Activated T-cell treated with anti-CD3 and anti-CD28 coated beads, Interleukin-2, amount 50 U/mL, for 24 hours (primary cell): Measurements from ENCODE around the gene CYP11A1.
"Not testable (repeated sequence)": the region's sequence is repeated elsewhere in the genome, so short reads cannot be mapped to it uniquely, and the experiment has no call there.

Experiments used
- DNase-seq: peaks from one replicate; pipeline ENCODE4 v3.0.0-alpha.2; 2020
- H3K27ac Mint-ChIP-seq: 2 replicates; pipeline ENCODE4 v1.8.0; 2020; ENCODE audit warnings: mild to moderate bottlenecking, mixed read lengths
- H3K27me3 Mint-ChIP-seq: 2 replicates; pipeline ENCODE4 v1.8.0; 2020; ENCODE audit warnings: mixed read lengths
- H3K36me3 Mint-ChIP-seq: 2 replicates; pipeline ENCODE4 v1.8.0; 2020; ENCODE audit warnings: low read depth, mixed read lengths
- H3K4me1 Mint-ChIP-seq: 2 replicates; pipeline ENCODE4 v1.8.0; 2020; ENCODE audit warnings: low read depth, mixed read lengths
- H3K4me3 Mint-ChIP-seq: 2 replicates; pipeline ENCODE4 v1.8.0; 2020; ENCODE audit warnings: mild to moderate bottlenecking, moderate library complexity, mixed read lengths
- H3K9me3 Mint-ChIP-seq: 2 replicates; pipeline ENCODE4 v1.8.0; 2020; ENCODE audit warnings: mixed read lengths

The CYP11A1 gene

GRCh38 chr15:74364936-74365597 is 2.4 kb downstream of the CYP11A1 start:
- Mint-ChIP-seq H3K4me3 (peak overlapping the region; percentile 55), H3K4me1 (peaks cover 4% of the 10 kb centered on the region), H3K9me3 (no peaks in the 10 kb centered on the region), H3K27me3 (peaks cover 40% of the 10 kb centered on the region), H3K27ac (no peak overlapping the region), H3K36me3 (no peaks in the 10 kb centered on the region)
- DNase-seq: no peak

GRCh38 chr15:74362482-74362881 is 5.0 kb downstream of the CYP11A1 start:
- H3K4me3 Mint-ChIP-seq: no peak overlapping the region
- no peaks in the 10 kb centered on the region for H3K9me3 Mint-ChIP-seq
- peaks cover 31% of the 10 kb centered on the region for H3K27me3 Mint-ChIP-seq
- H3K4me1 Mint-ChIP-seq: peaks cover 4% of the 10 kb centered on the region
- H3K36me3 Mint-ChIP-seq: no peaks in the 10 kb centered on the region
- H3K27ac Mint-ChIP-seq: no peak overlapping the region
- DNase-seq: no peak

- not testable (repeated sequence) for H3K4me1 Mint-ChIP-seq, H3K27ac Mint-ChIP-seq, H3K9me3 Mint-ChIP-seq, H3K4me3 Mint-ChIP-seq, H3K36me3 Mint-ChIP-seq, DNase-seq
- H3K27me3 Mint-ChIP-seq: peaks cover 16% of the 10 kb centered on the region
Observed at GRCh38 chr15:74360855-74361254, 6.6 kb downstream of the CYP11A1 start.

DNA sequence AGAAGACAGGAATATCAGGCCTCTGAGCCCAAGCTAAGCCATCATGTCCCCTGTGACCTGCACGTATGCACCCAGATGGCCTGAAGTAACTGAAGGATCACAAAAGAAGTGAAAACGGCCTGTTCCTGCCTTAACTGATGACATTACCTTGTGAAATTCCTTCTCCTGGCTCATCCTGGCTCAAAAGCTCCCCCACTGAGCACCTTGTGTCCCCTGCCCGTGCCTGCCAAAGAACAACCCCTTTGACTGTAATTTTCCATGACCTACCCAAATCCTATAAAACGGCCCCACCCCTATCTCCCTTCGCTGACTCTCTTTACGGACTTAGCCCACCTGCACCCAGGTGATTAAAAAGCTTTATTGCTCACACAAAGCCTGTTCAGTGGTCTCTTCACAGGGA is 8.1 kb downstream of the CYP11A1 start:
- H3K36me3 Mint-ChIP-seq, H3K4me1 Mint-ChIP-seq, DNase-seq, H3K4me3 Mint-ChIP-seq, H3K27ac Mint-ChIP-seq, H3K9me3 Mint-ChIP-seq: not testable (repeated sequence)
- H3K27me3 Mint-ChIP-seq: peaks cover 11% of the 10 kb centered on the region

DNA sequence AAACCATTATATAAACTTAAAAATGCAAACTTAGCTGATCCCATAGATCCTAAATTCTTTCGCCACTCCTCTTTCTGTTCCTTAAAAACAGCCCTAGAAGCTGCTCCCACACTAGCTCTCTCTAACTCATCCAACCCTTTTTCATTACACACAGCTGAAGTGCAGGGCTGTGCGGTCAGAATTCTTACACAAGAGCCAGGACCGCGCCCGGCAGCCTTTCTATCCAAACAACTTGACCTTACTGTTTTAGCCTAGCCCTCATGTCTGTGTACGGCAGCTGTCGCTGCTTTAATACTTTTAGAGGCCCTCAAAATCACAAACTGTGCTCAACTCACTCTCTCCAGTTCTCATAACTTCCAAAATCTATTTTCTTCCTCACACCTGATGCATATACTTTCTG is 9.9 kb downstream of the CYP11A1 start:
- H3K36me3 Mint-ChIP-seq, H3K9me3 Mint-ChIP-seq, DNase-seq: not testable (repeated sequence)

DNA sequence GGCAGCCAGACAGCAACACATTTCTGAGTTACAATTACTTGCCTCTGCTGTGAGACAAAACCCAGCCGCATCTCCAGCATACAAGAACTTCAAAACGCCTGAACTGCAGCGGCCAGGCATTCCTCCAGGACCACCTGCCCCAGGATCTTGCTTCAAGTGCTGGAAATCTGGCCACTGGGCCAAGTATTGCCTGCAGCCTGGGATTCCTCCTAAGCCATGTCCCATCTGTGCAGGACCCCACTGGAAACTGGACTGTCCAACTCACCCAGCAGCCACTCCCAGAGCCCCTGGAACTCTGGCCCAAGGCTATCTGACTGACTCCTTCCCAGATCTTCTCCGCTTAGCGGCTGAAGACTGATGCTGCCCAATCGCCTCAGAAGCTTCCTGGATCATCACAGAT is 11.4 kb downstream of the CYP11A1 start:
- not testable (repeated sequence) for H3K9me3 Mint-ChIP-seq, H3K27ac Mint-ChIP-seq, H3K4me1 Mint-ChIP-seq, DNase-seq, H3K36me3 Mint-ChIP-seq, H3K4me3 Mint-ChIP-seq
- peaks cover 15% of the 10 kb centered on the region for H3K27me3 Mint-ChIP-seq

More for the DNA sequence above, 9.9 kb downstream of the CYP11A1 start:
- H3K27ac Mint-ChIP-seq, H3K4me3 Mint-ChIP-seq, H3K4me1 Mint-ChIP-seq: not testable (repeated sequence)
- peaks cover 12% of the 10 kb centered on the region for H3K27me3 Mint-ChIP-seq

DNA sequence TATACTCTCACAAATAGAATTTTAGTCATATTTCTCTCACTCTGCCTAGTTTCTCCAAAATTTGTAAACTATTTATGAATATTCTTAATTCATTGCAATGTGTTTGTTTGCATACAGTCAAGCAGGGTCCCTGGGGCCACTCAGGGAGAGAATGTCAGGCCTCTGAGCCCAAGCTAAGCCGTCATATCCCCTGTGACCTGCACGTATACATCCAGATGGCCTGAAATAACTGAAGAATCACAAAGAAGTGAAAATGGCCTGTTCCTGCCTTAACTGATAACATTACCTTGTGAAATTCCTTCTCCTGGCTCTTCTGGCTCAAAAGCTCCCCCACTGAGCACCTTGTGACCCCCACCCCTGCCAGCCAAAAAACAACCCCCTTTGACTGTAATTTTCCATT is 13.5 kb downstream of the CYP11A1 start:
- H3K27ac Mint-ChIP-seq, H3K9me3 Mint-ChIP-seq, H3K36me3 Mint-ChIP-seq, DNase-seq, H3K4me1 Mint-ChIP-seq, H3K4me3 Mint-ChIP-seq: not testable (repeated sequence)
- peaks cover 15% of the 10 kb centered on the region for H3K27me3 Mint-ChIP-seq

DNA sequence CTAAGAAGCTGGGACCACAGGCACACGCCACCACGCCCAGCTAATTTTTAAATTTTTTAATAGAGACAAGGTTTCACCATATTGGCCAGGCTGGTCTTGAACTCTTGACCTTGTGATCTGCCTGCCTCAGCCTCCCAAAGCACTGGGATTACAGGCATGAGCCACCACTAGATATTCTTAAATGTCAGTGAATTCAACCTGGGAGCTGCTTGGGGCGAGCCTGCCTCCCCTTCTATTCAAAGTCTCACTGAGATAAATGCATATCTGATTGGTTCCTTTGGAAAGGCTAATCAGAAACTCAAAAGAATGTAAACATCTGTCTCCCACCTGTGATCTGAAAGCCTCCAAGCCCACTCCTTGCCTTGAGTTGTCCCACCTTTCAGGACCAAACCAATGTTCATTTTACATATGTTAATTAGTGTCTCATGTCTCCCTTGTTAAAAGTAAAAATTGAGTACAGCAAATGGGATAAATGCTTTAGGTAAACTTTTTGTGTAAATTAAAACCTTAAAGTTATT is 15.0 kb downstream of the CYP11A1 start:
- Mint-ChIP-seq H3K4me1 (no peaks in the 10 kb centered on the region), H3K36me3 (no peaks in the 10 kb centered on the region), H3K4me3 (no peak overlapping the region), H3K27ac (no peak overlapping the region), H3K27me3 (peaks cover 15% of the 10 kb centered on the region), H3K9me3 (no peaks in the 10 kb centered on the region)
- no peak for DNase-seq

- no peak overlapping the region for H3K4me3 Mint-ChIP-seq
- no peaks in the 10 kb centered on the region for H3K36me3 Mint-ChIP-seq
- no peak overlapping the region for H3K27ac Mint-ChIP-seq
- peaks cover 15% of the 10 kb centered on the region for H3K27me3 Mint-ChIP-seq
- H3K9me3 Mint-ChIP-seq: no peaks in the 10 kb centered on the region
- H3K4me1 Mint-ChIP-seq: no peaks in the 10 kb centered on the region
- DNase-seq: no peak
Observed at GRCh38 chr15:74351670-74352069, 15.8 kb downstream of the CYP11A1 start.

GRCh38 chr15:74350295-74351275 is 16.9 kb downstream of the CYP11A1 start:
- Mint-ChIP-seq H3K4me1 (peaks cover 2% of the 10 kb centered on the region), H3K27ac (no peak overlapping the region), H3K36me3 (no peaks in the 10 kb centered on the region), H3K27me3 (peaks cover 11% of the 10 kb centered on the region), H3K4me3 (no peak overlapping the region), H3K9me3 (no peaks in the 10 kb centered on the region)
- no peak for DNase-seq

GRCh38 chr15:74349241-74349778 is 18.1 kb downstream of the CYP11A1 start:
- no peak for DNase-seq
- Mint-ChIP-seq H3K36me3 (no peaks in the 10 kb centered on the region), H3K9me3 (no peaks in the 10 kb centered on the region)

GRCh38 chr15:74347757-74348250 is 19.6 kb downstream of the CYP11A1 start:
- Mint-ChIP-seq H3K4me1 (peaks cover 14% of the 10 kb centered on the region), H3K36me3 (no peaks in the 10 kb centered on the region)

More at GRCh38 chr15:74349241-74349778, 18.1 kb downstream of the CYP11A1 start:
- Mint-ChIP-seq H3K4me3 (no peak overlapping the region), H3K27me3 (peaks cover 6% of the 10 kb centered on the region), H3K27ac (no peak overlapping the region), H3K4me1 (peaks cover 14% of the 10 kb centered on the region)

DNA sequence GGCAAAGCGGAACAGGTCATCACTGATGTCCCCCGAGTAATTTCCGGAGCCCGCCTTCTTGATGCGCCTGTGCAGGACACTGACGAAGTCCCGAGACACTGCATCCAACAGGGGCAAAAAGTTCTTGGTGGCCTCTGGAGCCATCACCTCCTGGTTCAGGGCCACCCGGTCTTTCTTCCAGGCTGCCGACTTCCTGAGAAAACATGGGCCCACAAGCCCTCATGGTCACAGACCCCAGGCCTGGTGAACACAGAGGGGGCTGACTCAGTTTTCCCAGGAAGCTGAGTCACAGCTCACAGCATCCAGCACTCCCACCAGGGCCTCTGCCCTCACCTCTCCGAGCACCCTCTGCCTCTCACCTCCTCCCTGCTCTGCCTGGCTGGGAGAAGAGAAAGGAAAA is 22.4 kb downstream of the CYP11A1 start:
- no peaks in the 10 kb centered on the region for H3K27me3 Mint-ChIP-seq
- DNase-seq: no peak
- H3K36me3 Mint-ChIP-seq: no peaks in the 10 kb centered on the region
- H3K4me3 Mint-ChIP-seq: no peak overlapping the region
- H3K4me1 Mint-ChIP-seq: peaks cover 14% of the 10 kb centered on the region
- no peaks in the 10 kb centered on the region for H3K9me3 Mint-ChIP-seq
- no peak overlapping the region for H3K27ac Mint-ChIP-seq

More at GRCh38 chr15:74347757-74348250, 19.6 kb downstream of the CYP11A1 start:
- no peak for DNase-seq
- no peaks in the 10 kb centered on the region for H3K9me3 Mint-ChIP-seq
- H3K27ac Mint-ChIP-seq: no peak overlapping the region
- peaks cover 6% of the 10 kb centered on the region for H3K27me3 Mint-ChIP-seq
- no peak overlapping the region for H3K4me3 Mint-ChIP-seq

DNA sequence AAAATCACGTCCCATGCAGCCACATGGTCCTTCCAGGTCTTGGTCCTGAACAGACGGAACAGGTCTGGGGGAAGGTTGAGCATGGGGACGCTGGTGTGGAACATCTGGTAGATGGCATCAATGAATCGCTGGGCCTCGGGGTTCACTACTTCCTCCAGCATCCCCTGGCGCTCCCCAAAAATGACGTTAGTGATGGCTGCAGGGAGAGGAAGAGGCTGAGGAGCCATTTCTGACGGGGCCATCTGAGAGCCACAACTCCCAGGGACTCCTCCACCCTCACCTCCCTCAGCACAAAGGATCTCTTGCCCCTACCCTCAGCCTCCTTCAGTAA is 23.7 kb downstream of the CYP11A1 start:
- Mint-ChIP-seq H3K27ac (no peak overlapping the region), H3K4me1 (peaks cover 14% of the 10 kb centered on the region), H3K27me3 (no peaks in the 10 kb centered on the region), H3K36me3 (no peaks in the 10 kb centered on the region), H3K9me3 (no peaks in the 10 kb centered on the region), H3K4me3 (no peak overlapping the region)
- no peak for DNase-seq
